GM19467 (cell line): Measurements from ENCODE around the gene TBX3.

Experiments
- ATAC-seq: cut with Tn5 transposase; IDR thresholded peaks from one replicate; pipeline ENCODE4 v1.9.1; 2021; ENCODE audit warnings: mild to moderate bottlenecking, moderate library complexity; ENCODE audit not compliant: unreplicated experiment

Gene TBX3

DNA sequence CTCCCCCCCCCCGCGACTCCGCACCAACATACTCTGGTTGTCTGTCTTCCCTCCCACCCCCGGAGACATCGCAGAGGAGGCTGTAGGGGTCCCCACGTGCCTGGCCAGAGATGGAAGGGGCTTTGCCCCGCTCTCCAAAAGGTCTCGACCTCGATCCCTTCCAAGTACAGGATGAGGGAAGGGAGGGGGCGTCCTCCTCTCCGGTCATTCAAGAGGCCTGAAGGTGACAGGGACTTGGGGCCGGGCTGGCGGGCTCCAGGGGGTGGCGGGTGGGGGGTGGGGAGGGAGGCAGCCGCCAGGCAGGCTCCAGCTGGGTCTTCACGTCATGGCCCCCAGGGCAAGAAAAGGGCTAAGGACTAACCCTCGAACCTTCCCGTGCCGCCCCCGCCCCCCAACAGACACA, 15.1 kb downstream of the TBX3 start:
- no peak for ATAC-seq

DNA sequence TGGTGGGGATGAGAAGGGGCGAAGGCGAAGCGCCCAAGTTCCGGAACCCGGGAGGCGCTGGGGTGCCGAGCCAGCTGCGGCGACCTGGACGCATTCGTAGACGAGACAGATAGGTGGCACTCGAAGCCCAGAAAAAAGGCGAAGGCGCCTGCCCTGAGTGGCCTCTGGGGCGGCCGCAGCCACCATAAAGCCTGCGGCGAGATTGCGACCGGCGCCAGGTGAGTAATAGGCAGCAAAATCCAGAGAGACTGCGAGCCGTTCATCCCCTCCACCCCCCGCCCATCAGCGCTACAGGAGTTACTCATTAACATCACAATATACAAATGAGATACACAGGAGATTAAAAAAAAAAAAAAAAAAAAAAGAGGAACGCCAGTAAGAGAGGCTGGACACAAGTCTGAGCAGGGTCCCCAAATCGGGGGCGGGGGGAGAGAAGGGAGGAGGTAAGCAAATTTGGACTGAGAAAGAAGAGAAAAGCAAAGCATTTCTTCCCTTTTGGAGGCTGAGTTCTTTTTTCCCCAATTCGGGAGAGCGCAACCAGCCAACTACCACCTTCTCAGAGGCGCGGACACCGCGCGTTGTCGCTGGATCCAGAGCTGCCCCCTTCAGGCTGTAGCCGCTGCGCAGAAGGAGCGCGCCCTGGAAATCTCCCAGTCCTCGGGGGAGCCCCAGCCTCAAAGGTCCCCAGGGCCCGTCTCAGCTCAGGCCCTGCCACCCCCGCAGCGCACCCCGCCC, 15.7 kb downstream of the TBX3 start:
- ATAC-seq = peak; percentile 51

DNA sequence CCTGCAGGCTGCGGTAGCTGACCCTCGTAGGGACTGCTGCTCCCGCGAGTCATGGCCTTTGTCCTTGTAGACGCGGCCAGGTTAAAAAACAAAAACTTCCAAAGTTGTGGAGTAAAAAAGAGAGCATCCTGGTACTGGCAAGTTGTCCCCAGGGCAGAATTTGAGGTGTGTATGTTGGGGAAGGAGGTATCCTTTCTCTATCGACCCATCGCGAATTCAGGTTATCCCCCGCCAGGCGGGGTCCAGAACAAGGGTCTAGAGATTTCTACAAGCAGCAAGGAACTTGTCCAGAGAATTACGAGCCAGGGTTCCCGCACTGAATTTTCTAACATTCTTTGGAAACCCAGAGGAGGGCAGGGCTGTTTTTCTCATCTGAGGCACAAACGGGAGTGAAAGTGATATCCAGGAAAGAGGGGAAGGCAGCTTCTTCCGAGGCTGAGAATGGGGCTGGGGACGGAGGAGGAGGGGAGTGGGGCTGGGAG, 16.3 kb downstream of the TBX3 start:
- no peak for ATAC-seq

DNA sequence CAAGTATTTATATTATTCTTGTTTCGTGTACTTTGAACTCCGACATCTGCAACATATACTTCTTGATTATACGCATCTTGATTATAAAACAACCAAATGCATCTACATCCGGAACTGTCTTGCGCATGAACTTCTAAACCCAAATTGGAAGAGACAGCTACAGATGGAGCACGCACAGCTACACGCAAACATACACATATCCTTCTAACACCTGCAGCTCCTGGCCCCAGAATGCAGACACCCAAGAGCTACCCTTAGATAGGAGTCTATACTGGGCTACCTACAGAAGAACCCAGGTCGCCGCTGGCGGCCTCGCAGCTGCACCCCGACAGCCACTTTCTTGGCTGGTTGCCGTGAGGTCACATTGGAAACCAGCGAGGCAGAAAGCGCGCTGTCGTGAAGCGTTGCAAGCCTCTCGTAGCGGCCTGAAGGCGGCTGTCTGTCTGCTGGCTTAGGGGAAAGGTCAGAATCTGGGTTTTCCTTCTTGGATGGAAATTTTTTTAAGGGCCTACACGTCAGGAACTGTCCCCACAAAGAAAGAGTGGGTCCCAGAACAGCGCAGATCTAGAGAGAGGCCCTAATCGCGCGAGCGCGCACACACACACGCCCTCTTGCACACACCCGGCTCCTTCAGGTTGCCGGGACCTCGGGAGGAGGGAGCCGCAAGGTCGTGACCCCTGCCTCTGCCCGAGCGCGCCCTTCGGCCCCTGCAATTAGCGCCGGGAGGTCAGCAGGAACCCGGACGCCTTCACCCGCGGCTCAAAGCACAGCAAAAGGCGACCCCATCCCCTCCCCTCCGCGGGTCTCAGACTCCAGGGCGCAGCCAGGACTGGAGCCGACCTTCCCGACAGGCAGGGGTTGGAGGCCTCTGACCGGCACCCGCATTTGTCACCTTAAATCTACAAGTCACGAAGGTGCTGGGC, 17.0 kb downstream of the TBX3 start:
- no peak for ATAC-seq

DNA sequence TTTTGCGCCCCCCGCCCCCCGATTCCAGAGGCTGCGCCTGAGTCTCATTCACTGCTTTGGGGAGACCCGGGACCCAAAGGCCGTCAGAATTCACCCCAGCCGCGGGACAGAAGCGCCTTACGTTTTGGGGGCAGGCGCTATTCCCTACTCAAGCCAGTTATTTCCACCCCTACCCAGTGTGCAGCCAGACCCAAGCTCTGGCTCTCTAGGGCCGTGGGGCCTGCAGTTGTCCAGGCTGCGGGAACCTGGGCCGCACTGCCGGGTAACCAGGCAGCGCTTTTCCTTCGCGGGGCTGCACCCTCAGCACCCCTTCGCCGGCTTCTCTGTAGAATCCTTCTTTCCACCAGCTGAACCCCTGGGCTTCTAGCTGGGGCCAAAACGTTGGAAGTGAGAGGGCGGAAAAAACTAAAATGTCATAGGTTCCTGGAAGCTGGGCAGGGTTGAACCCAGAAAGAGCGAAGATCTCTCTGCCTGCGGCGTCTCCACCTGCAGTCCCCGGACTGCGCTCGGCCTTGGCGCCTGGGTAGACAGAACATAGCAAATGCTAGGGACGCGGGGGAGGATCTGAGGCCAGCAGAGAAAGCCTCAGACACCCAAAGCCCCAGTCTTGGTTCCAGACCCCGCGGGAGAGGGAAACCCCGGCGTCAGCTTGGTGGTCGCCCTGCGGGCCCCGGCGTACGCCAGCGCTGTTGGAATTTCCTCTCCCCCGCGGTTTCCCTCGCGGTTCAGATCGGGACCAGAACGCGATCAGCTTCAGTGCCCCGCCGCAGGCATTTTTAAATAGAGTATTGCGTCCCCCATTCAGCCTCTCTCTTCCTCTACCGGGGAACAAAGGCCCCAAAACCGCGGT, 18.3 kb downstream of the TBX3 start:
- ATAC-seq = no peak

DNA sequence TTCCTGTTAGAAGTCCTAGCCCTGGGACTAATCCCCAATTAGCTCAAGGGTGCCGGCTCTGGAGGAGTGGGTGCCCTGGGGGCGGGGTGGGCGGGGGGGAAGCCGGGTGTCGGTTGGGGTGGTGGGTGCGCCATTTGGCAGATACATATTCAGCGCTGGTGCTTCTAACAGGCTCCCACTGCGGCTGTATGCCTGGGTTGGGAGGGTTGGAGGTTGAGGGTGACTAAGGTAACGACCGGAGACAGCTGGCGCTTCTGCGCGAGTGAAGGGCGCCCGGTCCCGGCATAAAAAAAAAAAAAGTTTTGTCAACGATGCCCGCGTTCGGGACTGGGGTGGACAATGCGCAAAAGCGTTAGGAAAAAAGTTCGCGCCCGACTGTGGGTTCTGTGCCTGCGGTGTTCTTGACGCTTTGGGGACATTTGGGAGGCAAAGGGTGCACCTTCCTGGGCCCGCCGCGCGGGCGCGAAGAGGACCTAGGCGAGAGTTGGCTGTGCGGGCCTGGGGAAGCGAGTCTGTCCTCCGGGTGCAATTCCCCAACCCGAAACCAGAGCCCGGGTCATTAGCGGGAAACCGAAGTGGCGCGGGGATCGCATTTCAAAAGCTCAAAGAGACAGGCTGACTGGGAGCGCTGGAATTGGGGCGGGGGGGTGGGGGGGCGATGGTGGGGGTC, 19.2 kb downstream of the TBX3 start:
- ATAC-seq = no peak

DNA sequence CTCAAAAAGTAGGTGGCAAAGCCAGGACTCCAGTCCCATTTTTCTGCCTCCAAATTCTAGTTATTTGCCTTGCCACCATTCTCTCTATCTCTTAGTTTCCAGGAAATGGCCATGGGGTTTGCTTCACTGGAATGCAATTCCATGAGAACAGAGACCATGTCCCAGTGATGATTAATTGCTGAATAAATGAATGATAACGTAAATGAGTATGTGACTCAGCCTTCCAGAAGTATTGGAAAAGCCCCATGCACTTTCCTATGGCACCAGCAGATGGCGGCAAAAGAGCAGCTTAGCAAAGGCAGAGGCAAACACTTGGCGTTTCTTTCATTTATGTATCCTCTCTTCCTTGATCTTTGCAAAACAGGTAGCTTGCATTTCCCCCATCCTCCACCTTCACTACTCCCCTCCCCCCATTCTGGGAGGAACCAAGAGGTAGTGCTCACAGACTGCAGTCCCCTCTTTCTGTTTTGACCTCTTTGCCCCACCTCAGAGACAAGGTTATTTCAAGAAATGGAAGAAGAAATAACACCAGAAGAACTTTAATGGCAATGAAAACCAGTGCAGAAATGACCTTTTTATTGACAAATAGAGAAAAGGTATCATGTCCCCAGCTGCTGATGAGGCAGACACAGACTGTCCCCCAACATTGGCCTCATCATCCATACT, 21.3 kb downstream of the TBX3 start:
- ATAC-seq = no peak

DNA sequence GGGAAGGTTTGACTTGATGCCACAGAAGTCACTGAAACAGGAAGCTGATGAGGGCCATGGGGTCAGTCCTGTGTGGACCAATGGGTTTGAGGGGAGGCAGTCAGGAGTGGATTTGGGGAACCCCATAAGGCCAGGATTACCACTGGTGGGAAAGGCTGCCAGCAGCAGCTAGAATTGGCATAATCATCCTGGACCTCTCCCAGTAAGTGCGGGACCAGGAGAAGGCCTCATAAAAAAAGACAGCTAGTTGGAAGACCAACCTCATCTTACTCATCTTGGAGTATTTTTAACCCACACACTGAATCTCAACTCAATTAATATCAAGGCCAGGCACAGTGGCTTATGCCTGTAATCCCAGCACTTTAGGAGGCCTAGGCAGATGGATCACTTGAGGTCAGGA, 22.7 kb downstream of the TBX3 start:
- no peak for ATAC-seq

DNA sequence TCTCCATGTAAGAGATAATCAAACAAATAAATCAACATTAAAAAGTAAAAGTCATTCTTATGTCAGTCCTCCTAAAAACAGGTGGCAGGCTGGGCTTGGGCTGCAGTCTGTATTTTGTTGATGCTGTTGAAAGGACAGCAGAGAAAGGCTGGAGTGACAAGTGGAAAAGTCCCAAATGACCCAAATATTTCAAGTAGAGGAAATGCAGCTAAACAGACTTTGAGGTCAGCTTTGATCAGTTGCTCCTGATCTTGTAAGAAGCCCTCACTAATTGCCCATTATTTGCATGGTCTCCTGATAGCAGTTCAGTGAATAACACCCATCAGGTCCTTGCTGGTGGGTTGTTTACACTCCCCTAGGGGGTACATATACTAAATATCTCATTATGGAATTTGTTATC, 24.9 kb downstream of the TBX3 start:
- ATAC-seq = no peak

DNA sequence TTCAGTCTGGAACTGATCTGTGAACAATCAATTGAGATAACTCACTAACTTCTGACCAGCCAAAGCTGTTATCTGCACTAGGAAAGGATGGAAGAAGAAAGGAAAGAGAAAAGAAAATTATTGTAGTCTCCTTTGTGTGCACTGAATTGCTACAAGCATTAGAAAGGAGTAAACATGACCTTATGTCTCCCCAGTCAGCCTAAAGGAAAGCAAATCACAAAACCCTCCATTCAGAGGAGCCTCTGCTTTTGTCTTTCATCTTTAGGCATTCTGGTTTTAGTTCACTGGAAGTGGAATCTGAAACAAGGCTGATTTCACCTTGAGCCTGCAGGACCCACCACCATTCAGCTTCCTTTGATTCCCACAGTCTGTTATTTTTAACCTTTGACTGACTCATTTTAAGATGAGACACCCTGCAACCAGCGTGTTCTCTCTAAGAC, 26.0 kb downstream of the TBX3 start:
- no peak for ATAC-seq

DNA sequence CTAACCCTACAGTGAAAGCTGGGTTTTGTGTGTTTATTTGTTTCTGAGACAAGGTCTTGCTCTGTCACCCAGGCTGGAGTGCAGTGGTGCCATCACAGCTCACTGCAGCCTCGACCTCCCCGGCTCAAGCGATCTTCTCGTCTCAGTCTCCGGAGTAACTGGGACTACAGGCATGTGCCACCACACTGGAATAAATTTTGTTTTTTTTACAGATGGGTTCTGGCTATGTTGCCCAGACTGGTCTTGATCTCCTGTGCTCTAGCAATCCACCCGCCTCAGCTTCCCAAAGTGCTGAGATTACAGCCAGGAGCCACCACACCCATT, 26.4 kb downstream of the TBX3 start:
- ATAC-seq = no peak

DNA sequence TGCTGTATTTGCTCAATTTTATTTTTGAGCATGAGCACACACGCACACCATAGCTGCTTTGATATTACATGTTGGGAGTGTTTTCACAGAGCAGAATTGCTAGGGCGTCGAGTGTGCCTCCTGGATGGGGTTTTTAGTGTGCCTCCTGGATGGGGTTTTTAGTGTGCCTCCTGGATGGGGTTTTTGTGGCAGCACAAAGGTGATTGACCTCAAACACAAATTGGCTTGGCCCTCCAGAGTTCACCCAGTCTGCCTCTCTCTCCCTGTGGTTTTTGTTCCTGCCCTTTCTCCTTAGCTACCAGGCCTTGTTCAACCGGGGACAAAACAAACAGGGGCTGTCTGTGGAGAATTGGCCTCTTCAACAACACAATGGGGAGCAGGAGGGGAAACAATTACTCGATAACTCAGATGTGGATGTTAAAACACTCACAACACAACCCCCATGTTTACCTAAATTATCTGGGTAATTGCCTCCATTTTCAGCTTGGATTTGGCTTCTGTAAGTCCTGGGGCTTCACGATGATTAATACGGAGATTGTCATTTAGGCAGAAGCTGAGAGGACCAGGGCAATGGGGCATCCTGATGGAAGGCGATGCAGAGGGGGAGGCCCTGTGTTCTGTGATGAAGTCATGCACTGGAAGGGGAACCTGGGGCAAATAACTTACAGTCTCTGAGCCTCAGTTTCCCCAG, 26.9 kb downstream of the TBX3 start:
- ATAC-seq = no peak

DNA sequence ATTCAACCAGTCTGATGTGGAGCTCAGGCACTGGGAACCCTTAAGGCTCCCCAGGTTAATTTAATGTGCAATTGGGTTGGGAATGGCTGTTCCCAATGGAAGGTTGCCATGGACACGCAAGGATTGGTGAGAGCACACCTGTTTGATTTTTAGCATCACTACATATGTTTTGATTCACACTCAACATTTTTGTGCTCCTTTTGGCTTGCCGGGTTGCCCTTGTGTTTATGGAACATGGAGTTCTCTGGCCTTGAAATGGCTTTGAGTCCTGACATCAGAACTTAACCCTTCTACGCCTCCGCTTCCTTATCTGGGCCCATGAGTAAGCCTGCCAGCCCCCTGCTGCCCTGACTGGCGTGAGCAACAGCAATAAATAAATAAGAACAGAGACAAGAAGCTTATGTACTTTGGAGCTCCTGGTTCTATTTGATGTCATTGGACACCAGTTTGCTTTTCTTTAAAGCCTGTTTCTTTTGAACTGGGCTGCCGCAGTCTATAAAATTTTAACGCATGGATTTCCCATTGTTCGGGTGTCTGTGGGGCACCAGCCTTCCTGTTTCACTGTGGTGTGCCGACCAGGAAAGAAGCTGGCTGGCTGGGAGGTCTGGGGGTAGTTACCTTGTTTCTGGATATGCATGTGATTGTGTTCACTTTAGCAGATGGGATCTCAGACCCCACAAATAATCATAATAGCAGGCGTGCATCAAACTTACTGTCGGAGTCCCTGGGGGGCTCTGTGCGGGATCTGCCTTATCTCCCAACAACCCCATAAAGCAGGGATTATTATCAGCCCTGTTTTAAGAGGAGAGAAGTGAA, 27.8 kb downstream of the TBX3 start:
- no peak for ATAC-seq

DNA sequence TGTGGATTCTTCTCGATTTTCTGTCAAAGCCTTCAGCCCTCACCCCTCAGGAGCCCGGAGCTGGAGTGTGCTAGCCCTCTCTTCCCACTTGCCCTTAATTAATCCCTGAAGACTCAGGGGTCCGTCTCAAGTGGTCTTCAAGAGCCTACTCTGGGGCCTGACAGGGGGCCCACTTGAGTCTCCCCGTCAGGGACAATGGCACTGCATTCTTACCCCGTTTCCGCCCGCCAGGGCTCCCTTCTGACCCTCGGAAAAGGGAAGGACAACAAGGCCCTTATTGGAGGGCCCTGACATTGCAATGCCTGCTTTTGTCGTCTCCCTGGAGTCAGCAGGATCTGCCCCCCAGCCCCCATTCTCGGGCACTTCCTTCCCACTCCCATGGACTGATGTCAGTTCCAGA, 34.4 kb downstream of the TBX3 start:
- no peak for ATAC-seq

DNA sequence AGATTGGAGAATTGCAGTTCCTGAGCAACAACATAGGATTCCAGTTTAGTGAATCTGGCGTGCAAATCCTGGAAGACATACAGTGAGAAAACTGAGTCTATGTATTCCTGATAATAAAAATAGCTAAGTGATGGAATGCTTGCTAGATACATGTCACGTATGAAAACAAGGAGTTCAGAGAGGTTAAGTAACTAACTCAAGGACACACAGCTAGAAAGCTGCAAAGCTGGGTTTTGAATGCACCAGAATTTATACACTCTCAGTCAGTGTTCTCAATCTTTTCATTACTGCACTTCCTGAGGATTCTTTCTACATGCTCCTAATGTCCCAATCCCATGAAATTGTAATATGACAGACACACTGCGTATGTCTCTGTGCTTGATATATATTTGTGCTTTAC, 35.3 kb downstream of the TBX3 start:
- ATAC-seq = no peak

DNA sequence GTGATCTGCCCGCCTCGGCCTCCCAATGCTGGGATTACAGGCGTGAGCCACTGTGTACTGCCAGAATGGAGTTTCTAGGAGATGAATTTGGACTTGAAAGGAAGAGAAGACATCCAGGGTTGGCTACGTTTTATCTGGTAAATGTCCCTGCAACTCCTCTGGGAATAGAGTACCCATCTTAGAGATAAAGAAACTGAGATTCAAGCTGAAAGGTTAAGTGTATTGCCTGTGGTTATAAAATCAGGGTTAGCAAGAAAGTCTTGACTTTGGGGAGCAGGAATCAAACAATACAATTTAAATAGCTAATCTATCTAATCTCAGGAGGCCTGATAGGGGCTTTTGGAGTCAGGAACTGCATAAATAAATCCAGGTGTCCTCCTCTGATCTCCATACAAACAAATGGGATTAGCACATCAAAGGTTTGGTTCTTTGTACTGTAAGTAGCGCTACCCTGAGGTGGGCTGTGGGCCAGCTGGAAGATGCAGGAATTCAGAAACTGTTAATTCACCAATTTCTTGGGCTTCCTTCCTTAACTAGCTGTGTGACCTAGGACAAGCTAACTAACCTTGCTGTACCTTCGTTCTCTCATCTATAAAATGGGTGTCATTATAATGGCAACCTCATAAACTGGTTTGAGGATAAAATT, 45.1 kb downstream of the TBX3 start:
- no peak for ATAC-seq

DNA sequence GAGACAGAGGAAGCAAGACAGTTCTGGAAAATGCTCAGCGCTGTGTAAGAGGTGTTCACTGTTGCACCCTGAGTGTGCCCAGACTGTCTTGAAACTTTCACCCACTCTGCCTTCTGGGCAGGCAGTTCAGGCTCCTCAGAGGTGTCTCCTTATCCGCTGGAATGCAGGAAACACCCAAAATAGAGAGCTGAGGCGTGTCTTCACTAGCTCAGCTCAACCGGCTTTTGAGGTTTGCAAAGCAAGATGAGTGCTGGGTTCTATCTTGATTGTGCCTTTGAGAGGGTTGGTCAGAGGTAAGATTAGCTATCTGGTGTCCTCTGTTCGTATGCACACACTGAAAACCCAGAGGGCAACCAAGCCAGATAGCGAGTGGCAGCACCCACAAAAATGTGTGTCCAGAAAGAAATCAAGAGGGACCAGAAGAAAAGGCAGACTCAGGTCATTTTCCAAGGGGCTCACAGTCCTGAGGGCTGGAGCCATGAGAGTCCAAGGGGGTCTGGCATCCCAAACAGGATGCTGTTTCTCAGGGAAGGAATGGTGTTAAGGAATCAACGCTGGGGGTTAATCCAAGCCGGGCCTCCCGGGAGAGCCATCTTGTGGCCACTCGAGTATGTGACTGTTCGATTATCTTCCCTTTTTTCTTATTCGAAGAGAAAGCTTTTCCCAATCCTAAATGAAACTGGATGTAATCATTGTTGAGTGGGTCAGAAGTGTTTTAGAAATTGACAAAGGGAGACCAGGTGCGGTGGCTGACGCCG, 47.1 kb downstream of the TBX3 start:
- no peak for ATAC-seq

DNA sequence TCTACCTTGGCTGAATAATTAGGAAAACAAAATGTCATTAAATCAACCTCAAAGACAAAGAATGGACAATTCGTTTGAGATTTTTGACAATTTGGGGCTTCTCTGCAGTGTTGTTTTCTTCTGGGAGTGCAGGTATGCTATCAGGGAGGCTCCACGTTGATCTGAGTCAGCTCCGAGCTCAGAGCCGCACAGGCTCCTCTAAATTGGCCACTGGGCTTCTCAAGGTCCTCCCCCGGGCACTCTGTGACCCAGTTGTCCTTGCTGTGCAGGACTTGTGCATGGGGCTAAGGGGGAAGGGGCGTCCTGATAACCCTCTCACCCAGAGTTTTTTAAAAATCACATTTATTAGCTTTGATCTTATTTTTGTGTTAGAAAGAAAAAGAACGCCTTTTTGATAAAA, 52.7 kb downstream of the TBX3 start:
- ATAC-seq = no peak
